HT1080 (cell line): ENCODE data around the gene DDX42. TPM values are rescaled to one million over a fixed set of nuclear protein-coding genes. Genes with fewer than 3 reads are reported as not detected.
A peak's percentile ranks its signal among the peaks of the same experiment; 100 is the strongest.

Experiments used
- DNase-seq: peaks from one replicate; pipeline ENCODE4 v3.0.0-alpha.2; 2015; ENCODE audit warnings: low read depth
- total RNA-seq: library from RNA; depleted of rRNA; stranded (reverse); fragments of >200 nt; shearing (Covaris generic); gene quantifications from 2 replicates; pipeline ENCODE4 v1.2.3, GENCODE V29; 2014

DDX42 gene
- total RNA-seq, 1 experiment from 2014 or later = 44.9 TPM

GRCh38 chr17:63820963-63821561 lies 47.1 kb downstream of the DDX42 start:
- DNase-seq = no peak

DNA sequence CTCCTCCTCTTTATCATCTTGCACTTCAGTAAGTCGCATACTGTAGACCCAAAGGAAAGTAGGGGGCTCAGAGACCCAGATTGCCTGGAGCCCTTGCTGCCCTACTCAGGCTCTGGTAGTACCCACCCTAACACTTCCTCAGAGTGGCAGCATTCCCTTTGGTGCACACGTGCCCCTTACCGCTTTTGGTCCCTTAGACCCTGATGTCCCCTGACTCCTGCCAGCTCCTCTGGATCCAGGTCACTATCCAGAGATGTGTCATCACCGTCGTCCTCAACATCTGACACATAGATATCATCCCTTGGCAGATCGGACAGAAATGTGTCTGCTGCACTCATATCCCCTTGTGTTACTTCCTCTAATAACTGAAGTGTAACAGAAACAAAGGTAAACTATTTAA lies 47.8 kb downstream of the DDX42 start:
- no peak for DNase-seq

DNA sequence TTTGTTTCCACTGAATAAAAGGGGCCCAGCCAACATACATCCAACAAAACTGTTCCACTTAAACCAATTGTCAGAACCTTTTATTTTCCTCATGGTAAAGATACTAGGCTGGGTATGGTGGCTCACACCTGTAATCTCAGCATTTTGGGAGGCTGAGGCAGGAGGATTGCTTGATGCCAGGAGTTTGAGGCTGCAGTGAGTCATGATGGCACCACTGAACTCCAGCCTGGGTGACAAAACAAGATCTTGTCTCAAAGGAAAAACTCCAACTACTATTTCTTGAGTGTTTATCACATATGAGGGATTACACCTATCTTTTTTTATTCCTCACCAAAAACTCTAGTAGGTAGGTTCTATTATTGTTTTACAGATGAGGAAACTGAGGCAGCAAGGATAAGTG lies 48.6 kb downstream of the DDX42 start:
- DNase-seq = no peak

GRCh38 chr17:63823659-63824331 lies 49.8 kb downstream of the DDX42 start:
- DNase-seq = no peak

GRCh38 chr17:63824362-63824761 lies 50.4 kb downstream of the DDX42 start:
- DNase-seq = no peak

- DNase-seq = no peak
Observed at GRCh38 chr17:63826468-63827001, 52.6 kb downstream of the DDX42 start.

GRCh38 chr17:63827002-63827800 lies 53.2 kb downstream of the DDX42 start, which contains the start of the genes FTSJ3 and PSMC5:
TSS of gene FTSJ3 (minus strand) at chr17:63827663. CDS start at chr17:63826902, 761 bp downstream.
TSS of gene PSMC5 (plus strand) at chr17:63827431. CDS start at chr17:63827491, 60 bp downstream.
- DNase-seq = peak; percentile 92

GRCh38 chr17:63827801-63828221 lies 53.8 kb downstream of the DDX42 start:
- no peak for DNase-seq

DNA sequence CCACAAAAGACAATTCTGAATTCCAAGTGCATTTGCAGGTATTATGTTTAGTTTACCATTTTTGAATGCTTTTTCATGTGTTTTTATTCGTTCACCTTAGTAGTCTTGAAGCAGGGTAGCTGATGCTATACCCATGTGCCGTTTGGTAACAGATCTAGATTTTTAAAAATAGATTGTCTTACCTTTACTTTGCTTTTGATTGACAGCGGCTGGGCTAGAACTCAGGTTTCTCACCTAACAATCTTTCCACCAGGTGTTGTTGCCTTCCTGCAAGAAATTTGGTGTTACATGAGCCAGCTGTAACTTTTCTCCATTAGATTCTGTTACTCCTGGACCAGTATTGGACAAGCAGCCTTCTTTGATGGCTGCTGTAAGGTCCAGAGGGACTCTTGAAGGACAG lies 55.0 kb downstream of the DDX42 start:
- DNase-seq = no peak

DNA sequence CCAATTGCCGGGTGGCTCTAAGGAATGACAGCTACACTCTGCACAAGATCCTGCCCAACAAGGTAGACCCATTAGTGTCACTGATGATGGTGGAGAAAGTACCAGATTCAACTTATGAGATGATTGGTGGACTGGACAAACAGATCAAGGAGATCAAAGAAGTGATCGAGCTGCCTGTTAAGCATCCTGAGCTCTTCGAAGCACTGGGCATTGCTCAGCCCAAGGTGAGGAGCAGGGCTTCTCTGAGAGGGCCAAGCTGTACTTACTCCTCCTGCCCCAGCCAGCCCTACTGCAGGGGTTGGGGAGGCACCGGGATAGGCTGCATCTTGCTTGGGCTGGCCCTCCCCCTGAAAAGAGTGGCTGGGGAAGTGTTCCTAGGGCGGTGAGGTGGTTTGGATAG lies 56.3 kb downstream of the DDX42 start:
- no peak for DNase-seq

DNA sequence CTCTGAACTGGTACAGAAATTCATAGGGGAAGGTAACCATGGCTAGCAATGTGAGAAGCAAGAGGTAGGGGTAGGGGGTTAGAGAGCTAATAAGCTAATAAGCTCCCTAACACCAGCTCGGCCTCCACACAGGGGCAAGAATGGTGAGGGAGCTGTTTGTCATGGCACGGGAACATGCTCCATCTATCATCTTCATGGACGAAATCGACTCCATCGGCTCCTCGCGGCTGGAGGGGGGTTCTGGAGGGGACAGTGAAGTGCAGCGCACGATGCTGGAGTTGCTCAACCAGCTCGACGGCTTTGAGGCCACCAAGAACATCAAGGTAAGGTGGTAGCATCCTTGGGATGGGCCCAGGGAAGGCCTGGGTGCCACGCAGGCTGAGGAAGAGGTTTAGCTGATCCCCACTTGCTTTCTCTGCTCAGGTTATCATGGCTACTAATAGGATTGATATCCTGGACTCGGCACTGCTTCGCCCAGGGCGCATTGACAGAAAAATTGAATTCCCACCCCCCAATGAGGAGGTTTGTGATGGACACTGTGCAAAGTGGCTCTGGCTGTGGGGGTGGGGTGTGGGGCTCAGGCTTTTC lies 57.0 kb downstream of the DDX42 start:
- no peak for DNase-seq

GRCh38 chr17:63831505-63831904 lies 57.5 kb downstream of the DDX42 start:
- no peak for DNase-seq

- DNase-seq = no peak
Observed at GRCh38 chr17:63832014-63832413, 58.0 kb downstream of the DDX42 start.

DNA sequence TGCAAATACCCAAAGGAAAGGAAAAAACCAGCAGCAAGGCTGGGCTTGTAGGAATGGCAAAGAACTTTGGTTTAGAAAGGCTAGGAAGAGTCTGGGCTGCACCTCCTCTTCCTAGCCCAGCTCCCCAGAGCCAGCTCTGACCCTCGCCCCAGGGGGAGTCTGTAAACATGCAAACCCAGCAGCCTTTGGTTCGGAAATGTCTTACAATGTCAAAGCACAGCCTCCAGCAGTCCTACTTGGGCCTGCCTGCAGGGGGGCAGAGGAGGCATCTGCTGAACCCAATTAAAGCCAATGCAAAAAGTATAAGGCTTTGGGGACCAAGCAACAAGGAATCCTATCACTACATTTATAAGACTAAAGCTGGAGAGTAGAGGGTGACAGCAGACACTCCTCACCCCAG lies 58.5 kb downstream of the DDX42 start:
- no peak for DNase-seq

DNA sequence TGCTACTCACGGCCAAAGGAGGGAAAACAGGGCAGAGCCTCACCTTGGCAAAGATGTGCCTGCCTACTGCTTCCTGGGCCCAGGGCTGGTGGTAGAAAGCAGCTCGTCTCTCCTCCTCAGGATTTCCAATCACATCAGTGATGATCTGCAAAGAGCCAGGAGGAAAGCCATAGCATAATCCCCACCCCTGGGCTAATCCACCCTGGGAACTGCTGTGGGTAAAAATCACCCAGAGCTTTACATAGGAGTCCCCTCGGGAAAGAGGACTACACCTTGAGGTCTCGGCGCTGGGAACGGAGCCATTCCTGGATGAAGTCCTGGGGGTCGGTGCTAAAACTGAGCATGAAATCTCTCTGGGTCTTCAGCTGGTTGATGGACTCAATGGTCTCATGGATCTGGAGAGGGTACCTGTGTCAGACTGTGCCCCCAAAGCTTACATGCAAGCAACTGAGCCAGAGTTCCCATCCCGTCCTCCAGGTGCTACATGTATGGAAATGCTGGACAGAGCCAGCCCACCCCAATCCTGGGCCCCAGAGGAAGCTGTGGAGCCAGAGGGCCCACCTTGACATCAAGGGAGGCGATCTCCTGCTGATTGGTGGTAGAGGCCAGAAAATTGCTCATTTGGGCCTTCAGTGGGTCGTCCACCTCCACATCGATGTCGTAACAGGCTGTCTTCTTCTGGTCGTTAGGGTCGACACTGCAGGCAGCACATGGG lies 59.2 kb downstream of the DDX42 start:
- no peak for DNase-seq

DNA sequence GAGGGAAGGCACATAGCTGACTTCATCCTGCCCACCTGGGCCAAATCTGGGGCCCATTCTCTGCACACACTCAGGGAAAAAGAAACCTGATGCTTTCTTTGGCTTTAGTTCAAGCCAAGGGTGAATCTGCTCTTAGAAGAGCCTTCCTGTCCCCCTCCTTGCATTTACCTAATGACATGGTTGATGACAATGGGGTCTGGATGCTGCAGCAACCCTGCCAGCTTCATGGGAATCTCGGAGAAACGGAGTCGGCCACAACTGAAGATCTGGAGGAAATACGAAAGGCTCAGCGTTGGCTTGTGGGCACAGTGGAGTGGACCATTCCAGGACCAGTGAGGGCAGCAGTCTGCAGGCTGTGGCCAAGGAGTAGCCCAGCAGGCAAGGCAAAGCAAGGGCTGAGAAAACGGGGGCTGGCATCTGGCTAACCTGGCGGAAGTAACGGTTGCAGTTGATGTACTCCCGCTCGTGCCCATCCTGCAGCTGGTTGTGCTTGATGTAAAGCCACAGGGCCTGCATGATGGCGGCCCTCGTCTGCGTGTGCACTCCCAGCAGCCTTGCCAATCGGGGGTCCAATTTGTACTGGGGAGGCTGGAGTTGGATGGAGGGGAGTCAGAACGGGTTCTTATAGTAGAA lies 59.9 kb downstream of the DDX42 start:
- no peak for DNase-seq

- peak; percentile 87 for DNase-seq
Observed at GRCh38 chr17:63834431-63835166, 60.6 kb downstream of the DDX42 start.

GRCh38 chr17:63835167-63835720 lies 61.3 kb downstream of the DDX42 start:
- DNase-seq = no peak

DNA sequence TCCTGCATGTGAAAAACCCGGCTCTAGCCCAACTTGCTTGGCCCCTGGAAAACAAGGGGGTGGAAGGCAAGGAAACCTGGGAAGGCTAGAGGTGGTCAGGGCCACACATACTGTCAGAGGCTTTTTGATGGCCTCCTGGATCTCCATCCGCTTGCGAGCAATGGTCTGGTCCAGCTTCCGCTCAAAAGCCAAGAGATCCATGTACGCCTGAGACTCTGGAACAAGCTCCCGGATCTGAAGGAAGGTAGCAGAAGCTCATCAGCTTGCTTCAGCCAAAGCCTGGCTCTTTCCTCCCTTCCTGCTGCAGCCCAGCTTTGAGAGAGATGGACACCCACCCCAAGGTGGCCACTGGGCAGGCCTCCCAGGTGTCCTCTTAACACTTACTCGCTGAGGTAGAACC lies 62.8 kb downstream of the DDX42 start:
- no peak for DNase-seq
